HEK293T (cell line): ENCODE results near the gene EIF5.

Experiments
- CTCF ChIA-PET: fragments of 350-600 bp; formaldehyde crosslinking; extraction: SDS; loops from one replicate; lab custom pipeline; 2021; ENCODE audit warnings: antibody characterized with exemption, inconsistent platforms; lab: Yijun Ruan, JAX
- POLR2A ChIA-PET: fragments of 350-600 bp; formaldehyde crosslinking; extraction: SDS; loops from one replicate; lab custom pipeline; 2020; ENCODE audit warnings: antibody characterized with exemption, inconsistent platforms; lab: Yijun Ruan, JAX
- DNase-seq: peaks from one replicate; pipeline ENCODE4 v3.0.0; 2012; ENCODE audit warnings: mixed read lengths; ENCODE audit errors: extremely low spot score
- ARNT ChIP-seq: fragments of 450-650 bp; IDR thresholded peaks from 2 replicates; pipeline ENCODE4 v1.6.1; 2017; ENCODE audit warnings: mild to moderate bottlenecking
- BHLHE40 ChIP-seq: fragments of 450-650 bp; IDR thresholded peaks from 2 replicates; pipeline ENCODE4 v1.6.1; 2016; ENCODE audit warnings: mild to moderate bottlenecking, moderate library complexity, borderline replicate concordance
- CTBP1 ChIP-seq: fragments of 450-650 bp; IDR thresholded peaks from 2 replicates; pipeline ENCODE4 v1.6.1; 2016; ENCODE audit warnings: borderline replicate concordance
- ELF4 ChIP-seq: fragments of 450-650 bp; IDR thresholded peaks from 2 replicates; pipeline ENCODE4 v1.6.1; 2017; ENCODE audit warnings: antibody characterized with exemption
- FOXA1 ChIP-seq: fragments of 450-650 bp; IDR thresholded peaks from 2 replicates; pipeline ENCODE4 v1.6.1; 2016; ENCODE audit warnings: mild to moderate bottlenecking
- FOXK2 ChIP-seq: fragments of 450-650 bp; IDR thresholded peaks from 2 replicates; pipeline ENCODE4 v1.6.1; 2016; ENCODE audit warnings: mild to moderate bottlenecking
- FOXM1 ChIP-seq: fragments of 450-650 bp; IDR thresholded peaks from 2 replicates; pipeline ENCODE4 v1.6.1; 2017; ENCODE audit warnings: mild to moderate bottlenecking, borderline replicate concordance
- HDGF ChIP-seq: fragments of 450-650 bp; IDR thresholded peaks from 2 replicates; pipeline ENCODE4 v1.6.1; 2017; ENCODE audit warnings: antibody characterized with exemption, borderline replicate concordance
- L3MBTL2 ChIP-seq: fragments of 450-650 bp; conservative IDR thresholded peaks from 2 replicates; pipeline ENCODE4 v1.6.1; 2016; ENCODE audit warnings: mild to moderate bottlenecking
- LEF1 ChIP-seq: fragments of 450-650 bp; IDR thresholded peaks from 2 replicates; pipeline ENCODE4 v1.6.1; 2017; ENCODE audit warnings: mild to moderate bottlenecking, borderline replicate concordance
- NFRKB ChIP-seq: fragments of 450-650 bp; IDR thresholded peaks from 2 replicates; pipeline ENCODE4 v1.6.1; 2016; ENCODE audit warnings: mild to moderate bottlenecking, moderate library complexity
- PKNOX1 ChIP-seq: fragments of 450-650 bp; IDR thresholded peaks from 2 replicates; pipeline ENCODE4 v1.6.1; 2016
- SP1 ChIP-seq: fragments of 450-650 bp; IDR thresholded peaks from 2 replicates; pipeline ENCODE4 v1.6.1; 2017
- SUZ12 ChIP-seq: fragments of 450-650 bp; IDR thresholded peaks from 2 replicates; pipeline ENCODE4 v1.6.1; 2016; ENCODE audit warnings: mild to moderate bottlenecking
- TARDBP ChIP-seq: fragments of 450-650 bp; IDR thresholded peaks from 2 replicates; pipeline ENCODE4 v1.6.1; 2016
- ZNF384 ChIP-seq: fragments of 450-650 bp; IDR thresholded peaks from 2 replicates; pipeline ENCODE4 v1.6.1; 2016

EIF5 gene

GRCh38 chr14:103304706-103305105 lies 29.3 kb upstream of the EIF5 start:
- ChIA-PET POLR2A (interaction anchor here (1.1 kb wide), 1 partner anchor 29 kb away, joined by 3 read pairs; the partner anchor contains the start of gene EIF5), CTCF (no interaction called here)
- no peak for DNase-seq
- TF ChIP-seq FOXA1 (no peak), SP1 (no peak), PKNOX1 (no peak), ARNT (no peak), L3MBTL2 (no peak), FOXK2 (no peak), NFRKB (no peak), CTBP1 (no peak), FOXM1 (no peak), ZNF384 (no peak), TARDBP (no peak), ELF4 (no peak), HDGF (no peak), BHLHE40 (no peak), SUZ12 (no peak)

- TF ChIP-seq SP1 (no peak), ARNT (no peak), TARDBP (no peak), NFRKB (no peak), BHLHE40 (no peak), HDGF (no peak), SUZ12 (no peak), L3MBTL2 (no peak), PKNOX1 (no peak)
- CTCF ChIA-PET: interaction anchor here (1.4 kb wide), 1 partner anchor 10 kb away, joined by 3 read pairs; no protein-coding TSS in a partner anchor
- POLR2A ChIA-PET: interaction anchor here (1.2 kb wide), 1 partner anchor 26 kb away, joined by 3 read pairs; no protein-coding TSS in a partner anchor
- no peak for DNase-seq
Observed at GRCh38 chr14:103308717-103309616, 25.1 kb upstream of the EIF5 start.

- ChIA-PET CTCF (no interaction called here), POLR2A (interaction anchor here (2.0 kb wide), 1 partner anchor 23 kb away, joined by 14 read pairs; the partner anchor contains the start of gene EIF5)
- DNase-seq: no peak
- TF ChIP-seq FOXM1 (no peak), LEF1 (no peak)
Observed at GRCh38 chr14:103310576-103311095, 23.4 kb upstream of the EIF5 start.

GRCh38 chr14:103311171-103311997 lies 22.7 kb upstream of the EIF5 start:
- TF ChIP-seq HDGF (no peak), L3MBTL2 (no peak), LEF1 (no peak), NFRKB (no peak), SUZ12 (no peak), BHLHE40 (no peak), ARNT (no peak), ZNF384 (no peak), FOXA1 (no peak), FOXK2 (no peak), ELF4 (no peak), CTBP1 (no peak), TARDBP (no peak), PKNOX1 (no peak), FOXM1 (no peak), SP1 (no peak)
- ChIA-PET POLR2A (interaction anchor here (2.0 kb wide), 1 partner anchor 23 kb away, joined by 14 read pairs; the partner anchor contains the start of gene EIF5), CTCF (no interaction called here)
- no peak for DNase-seq

GRCh38 chr14:103312006-103312635 lies 21.9 kb upstream of the EIF5 start:
- TF ChIP-seq LEF1 (no peak), ZNF384 (no peak), BHLHE40 (no peak), SUZ12 (no peak), L3MBTL2 (no peak), SP1 (no peak)
- CTCF ChIA-PET: no interaction called here
- POLR2A ChIA-PET: interaction anchor here (2.0 kb wide), 1 partner anchor 22 kb away, joined by 14 read pairs; the partner anchor contains the start of gene EIF5
- DNase-seq: no peak
